NCI-H345 treated with DMSO at 0.1 percent for 48 hours (cell line): ENCODE measurements around the gene GMCL2.

Experiments used
- DNase-seq: peaks from one replicate; lab custom pipeline; 2025; ENCODE audit not compliant: unreplicated experiment; lab: John Stamatoyannopoulos, UW

The GMCL2 gene

GRCh38 chr5:178221853-178222252, 34.7 kb upstream of the GMCL2 start:
- DNase-seq: no peak

DNA sequence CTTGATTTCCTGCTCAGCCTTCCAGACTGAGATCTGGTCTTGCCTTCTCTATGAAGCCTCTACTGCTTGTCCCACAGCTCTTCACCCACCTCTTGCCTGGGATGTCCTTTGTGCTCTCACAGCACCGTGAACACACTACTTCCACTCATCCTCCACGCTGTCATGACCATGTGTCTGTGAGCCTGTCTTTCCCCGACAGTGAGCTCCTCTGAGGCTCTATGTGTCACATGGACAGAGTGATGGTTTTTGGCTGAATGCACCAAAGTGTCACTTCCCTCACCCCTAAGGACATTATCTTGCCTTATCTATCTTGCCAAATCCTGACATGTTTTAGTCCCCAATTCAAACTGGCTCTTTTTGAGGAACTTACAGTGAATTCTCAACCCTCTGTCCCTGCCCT, 34.1 kb upstream of the GMCL2 start:
- DNase-seq: no peak

GRCh38 chr5:178218827-178219226, 31.7 kb upstream of the GMCL2 start:
- no peak for DNase-seq

- no peak for DNase-seq
Observed at GRCh38 chr5:178218237-178218776, 31.1 kb upstream of the GMCL2 start.

GRCh38 chr5:178216779-178217178, 29.6 kb upstream of the GMCL2 start:
- DNase-seq: no peak

- no peak for DNase-seq
Observed at GRCh38 chr5:178216088-178216534, 28.9 kb upstream of the GMCL2 start.

- no peak for DNase-seq
Observed at GRCh38 chr5:178215280-178216002, 28.3 kb upstream of the GMCL2 start.

GRCh38 chr5:178214160-178214803, 27.1 kb upstream of the GMCL2 start:
- no peak for DNase-seq

- no peak for DNase-seq
Observed at GRCh38 chr5:178213748-178214151, 26.6 kb upstream of the GMCL2 start.

GRCh38 chr5:178213003-178213461, 25.9 kb upstream of the GMCL2 start:
- no peak for DNase-seq

DNA sequence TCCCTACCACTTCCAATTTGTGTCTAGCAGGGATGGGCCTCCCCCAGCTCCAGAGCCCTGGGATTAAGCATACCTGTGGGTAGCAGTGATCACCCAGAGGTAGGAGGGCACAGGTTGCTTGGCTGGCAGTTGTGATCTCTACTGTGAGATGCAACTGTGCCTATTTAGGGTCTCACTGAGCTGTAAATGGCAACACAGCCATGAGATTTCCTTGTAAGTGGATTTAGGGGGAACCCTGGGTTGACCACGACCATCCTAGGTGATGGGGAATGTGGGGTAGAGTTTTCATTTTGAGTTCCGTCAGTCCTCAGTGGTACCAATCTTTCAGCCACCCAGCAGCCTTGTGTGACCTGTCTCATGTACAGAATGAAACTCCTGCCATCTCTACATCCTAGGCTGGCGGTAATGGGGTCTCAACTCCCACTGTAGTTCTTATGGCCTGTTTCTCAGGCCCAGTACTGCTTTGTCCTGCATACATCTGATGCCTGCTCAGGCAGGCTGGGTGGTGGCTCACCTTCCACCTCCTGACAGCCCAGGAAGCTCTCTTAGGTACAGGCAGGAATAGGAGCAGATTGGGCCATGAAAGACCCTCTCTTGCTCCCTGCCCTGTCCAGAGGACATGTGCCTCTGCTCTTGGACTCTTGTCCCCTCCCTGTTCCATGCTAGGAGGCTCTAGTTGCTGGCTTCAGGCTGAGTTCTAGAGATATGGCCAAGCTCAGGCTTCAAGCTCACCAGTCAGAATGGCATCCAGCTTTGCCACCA, 25.3 kb upstream of the GMCL2 start:
- DNase-seq: no peak

DNA sequence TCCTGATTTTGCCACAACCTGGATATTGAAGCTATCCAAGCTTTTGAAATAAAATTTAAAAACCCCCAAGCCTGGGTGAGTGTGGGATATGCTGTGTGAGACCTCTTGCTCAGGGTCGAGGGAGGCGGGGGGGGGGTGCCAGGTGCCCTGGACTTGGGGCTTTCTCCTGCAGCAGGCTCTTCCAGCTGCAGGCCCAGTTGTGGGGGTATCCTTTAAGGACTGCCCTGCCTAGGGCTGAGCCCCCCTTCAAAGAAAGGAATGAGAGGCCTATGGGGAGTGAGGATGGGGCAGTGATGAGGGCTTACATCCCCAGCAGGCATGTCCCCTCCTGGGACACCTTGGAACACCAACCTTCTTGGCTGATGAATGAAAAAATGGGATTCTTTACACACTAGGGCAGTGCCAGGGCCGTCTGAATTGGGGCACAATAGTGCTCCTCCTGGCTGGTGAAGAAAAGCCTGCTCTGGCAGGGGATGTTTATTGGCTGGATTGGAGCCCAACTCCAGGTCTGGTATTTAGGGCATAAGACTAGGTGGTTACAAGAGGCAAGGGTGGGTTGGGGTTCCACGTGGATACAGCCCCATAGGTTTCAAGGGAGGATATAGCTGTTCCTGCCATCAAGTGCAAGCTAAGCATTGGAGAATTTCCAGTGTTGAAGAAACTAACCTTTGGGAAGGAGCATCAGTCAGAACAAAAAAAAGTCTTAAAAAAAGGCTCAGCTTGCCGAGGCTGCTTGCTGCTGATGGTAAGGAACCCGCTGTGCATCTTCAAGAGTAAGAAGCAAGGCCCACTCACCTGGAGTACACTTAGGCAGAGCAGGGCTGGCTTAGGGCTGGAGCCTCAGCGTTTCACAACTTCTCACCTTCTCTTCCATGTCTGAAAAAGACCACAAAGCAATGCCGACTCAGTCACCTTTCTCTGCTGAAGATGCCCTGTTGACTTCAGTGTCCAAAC, 24.2 kb upstream of the GMCL2 start:
- no peak for DNase-seq

DNA sequence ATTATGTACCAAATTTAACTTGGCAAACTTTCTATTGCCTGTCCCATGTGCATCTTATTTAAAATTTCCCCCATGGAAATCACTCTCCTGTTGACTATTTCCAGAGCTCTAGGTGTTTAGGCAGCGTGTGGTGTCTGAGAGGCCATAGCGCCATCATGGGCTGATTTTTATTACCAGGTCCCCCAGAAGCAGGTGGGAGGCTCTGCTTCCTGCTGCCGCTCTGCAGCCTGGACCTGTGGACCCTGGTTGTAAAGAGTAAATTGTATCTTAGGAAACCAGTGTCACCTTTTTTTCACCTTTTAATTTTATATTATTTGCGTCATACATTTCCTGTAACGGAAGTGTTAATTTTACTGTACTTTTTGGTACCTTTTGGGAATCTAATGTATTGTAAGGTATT, 23.5 kb upstream of the GMCL2 start:
- DNase-seq: no peak

DNA sequence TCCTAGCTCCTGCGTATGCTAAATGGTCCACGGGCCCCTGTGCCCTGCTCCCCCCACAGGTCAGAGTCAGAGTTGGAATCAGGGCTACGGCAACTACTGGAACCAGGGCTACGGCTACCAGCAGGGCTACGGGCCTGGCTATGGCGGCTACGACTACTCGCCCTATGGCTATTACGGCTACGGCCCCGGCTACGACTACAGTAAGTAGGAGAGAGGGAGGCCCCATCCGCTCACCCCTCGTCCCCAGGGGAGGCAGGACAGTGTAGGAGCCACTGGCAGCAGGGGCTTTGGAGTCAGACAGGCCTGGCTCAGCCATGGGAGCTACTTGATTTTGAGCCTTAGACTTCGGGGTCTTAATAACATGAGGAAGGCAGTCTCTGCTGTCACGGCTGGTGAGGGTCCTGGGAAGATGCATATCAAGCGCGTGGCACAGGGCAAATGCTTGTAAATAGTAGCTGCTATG, 22.9 kb upstream of the GMCL2 start:
- DNase-seq: no peak

- DNase-seq: no peak
Observed at GRCh38 chr5:178209334-178210072, 22.3 kb upstream of the GMCL2 start.

DNA sequence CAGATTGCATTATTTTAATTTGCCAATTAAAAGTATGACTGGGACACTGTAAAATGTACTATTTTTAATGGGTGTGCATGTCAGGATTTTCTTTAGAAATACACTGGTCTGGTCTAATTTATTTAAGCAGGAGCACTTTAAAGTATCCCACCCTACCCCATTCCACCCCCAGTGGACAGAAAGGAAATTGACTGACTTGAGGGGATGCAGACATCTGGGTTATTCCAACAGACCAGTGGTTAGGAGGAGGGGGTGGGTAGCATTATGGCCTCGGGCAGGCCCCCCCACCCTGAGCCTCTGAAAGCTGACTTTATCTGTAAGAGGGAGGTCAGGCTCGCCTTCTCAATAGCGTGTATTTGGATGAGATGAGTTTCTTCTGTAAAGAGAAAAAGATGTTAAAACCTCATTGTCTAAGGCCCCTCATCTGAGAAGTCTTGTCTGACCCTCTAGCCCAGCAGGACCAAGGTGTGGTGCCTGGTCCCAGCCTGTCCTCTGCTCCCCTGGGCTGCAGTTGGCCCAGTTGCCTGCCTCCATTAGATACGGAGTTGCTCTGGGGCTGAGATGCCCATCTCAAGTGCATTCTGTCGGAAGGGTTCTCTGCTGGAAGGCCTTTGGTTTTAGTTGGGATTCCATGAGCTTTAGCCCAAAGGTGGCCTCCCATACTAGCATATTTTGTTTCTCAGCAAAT, 21.5 kb upstream of the GMCL2 start:
- DNase-seq: no peak

- no peak for DNase-seq
Observed at GRCh38 chr5:178207917-178208280, 20.7 kb upstream of the GMCL2 start.

- no peak for DNase-seq
Observed at GRCh38 chr5:178207183-178207916, 20.2 kb upstream of the GMCL2 start.
